SK-N-SH (cell line): ENCODE data around the gene HMGXB3. TPM values are rescaled to one million over a fixed set of nuclear protein-coding genes. Genes with fewer than 3 reads are reported as not detected.

Experiments
- CTCF ChIA-PET: fragments of 300-600, 350-600 bp; formaldehyde crosslinking; extraction: SDS; loops from one replicate; lab custom pipeline; 2021; lab: Yijun Ruan, JAX
- POLR2A ChIA-PET: fragments of 350-600 bp; sonication (Branson Sonifier 250); formaldehyde crosslinking; extraction: SDS; loops from one replicate; lab custom pipeline; 2020; ENCODE audit warnings: antibody characterized with exemption, inconsistent platforms; lab: Yijun Ruan, JAX
- DNase-seq: peaks from one replicate; pipeline ENCODE4 v3.0.0; 2012
- H2AFZ ChIP-seq: fragments of 200-600 bp; sonication (generic); 2 replicates; pipeline ENCODE4 v1.8.1; 2016; ENCODE audit warnings: antibody characterized with exemption, mild to moderate bottlenecking, low read depth
- H3F3A ChIP-seq: fragments of 200-600 bp; sonication (generic); replicated peaks from 2 replicates; pipeline ENCODE3; 2016; ENCODE audit warnings: antibody characterized with exemption, mild to moderate bottlenecking; ENCODE audit not compliant: insufficient read depth
- H3K27ac ChIP-seq, 2 experiments: fragments of 200-500 bp in 1 of 2; fragments of 200-600 bp in 1 of 2; sonication (Bioruptor generic) in 1 of 2; sonication (generic), shearing (Covaris generic) in 1 of 2; 2 replicates each; pipeline versions ENCODE4 v1.5.1 to v1.6.1; 2014 to 2016; ENCODE audit warnings: low read depth in 2 of 2, inconsistent platforms in 1 of 2, low read length in 1 of 2, mild to moderate bottlenecking in 1 of 2, mixed read lengths in 1 of 2
- H3K27me3 ChIP-seq: fragments of 200-600 bp; sonication (generic), shearing (Covaris generic); 2 replicates; pipeline ENCODE4 v1.6.1; 2016; ENCODE audit warnings: mixed run types; ENCODE audit not compliant: insufficient read depth
- H3K36me3 ChIP-seq, 2 experiments: fragments of 200-500 bp in 1 of 2; fragments of 200-600 bp in 1 of 2; sonication (Bioruptor generic) in 1 of 2; sonication (generic) in 1 of 2; replicated peaks in 1 of 2; 2 replicates each; pipeline versions ENCODE3 to v1.5.1; 2014 to 2016; ENCODE audit warnings: low read length in 1 of 2, mild to moderate bottlenecking in 1 of 2; ENCODE audit not compliant: insufficient read depth in 2 of 2, control insufficient read depth in 1 of 2
- H3K4me1 ChIP-seq, 2 experiments: fragments of 200-500 bp in 1 of 2; fragments of 200-600 bp in 1 of 2; sonication (Bioruptor generic) in 1 of 2; sonication (generic), shearing (Covaris generic) in 1 of 2; 2 replicates each; pipeline versions ENCODE4 v1.5.1 to v1.6.1; 2014 to 2016; ENCODE audit warnings: low read depth in 1 of 2, low read length in 1 of 2, mixed run types in 1 of 2; ENCODE audit not compliant: insufficient read depth in 2 of 2, control insufficient read depth in 1 of 2
- H3K4me2 ChIP-seq: fragments of 200-600 bp; sonication (generic), shearing (Covaris generic); 2 replicates; pipeline ENCODE4 v1.6.1; 2017; ENCODE audit warnings: mixed run types
- H3K4me3 ChIP-seq, 2 experiments: fragments of 200-500 bp in 1 of 2; fragments of 200-600 bp in 1 of 2; sonication (Bioruptor generic) in 1 of 2; sonication (generic), shearing (Covaris generic) in 1 of 2; 2 replicates each; pipeline versions ENCODE4 v1.5.1 to v1.8.1; 2014 to 2016; ENCODE audit warnings: low read depth in 2 of 2, inconsistent platforms in 1 of 2, low read length in 1 of 2, mild to moderate bottlenecking in 1 of 2, mixed read lengths in 1 of 2, moderate library complexity in 1 of 2
- H3K79me2 ChIP-seq: fragments of 200-600 bp; sonication (generic); 2 replicates; pipeline ENCODE4 v1.8.1; 2017; ENCODE audit warnings: mild to moderate bottlenecking; ENCODE audit not compliant: insufficient read depth
- H3K9ac ChIP-seq: fragments of 200-600 bp; sonication (generic); 2 replicates; pipeline ENCODE4 v1.6.1; 2017; ENCODE audit warnings: mixed run types
- H3K9me2 ChIP-seq: fragments of 200-600 bp; sonication (generic); 2 replicates; pipeline ENCODE4 v1.6.1; 2017; ENCODE audit warnings: mixed run types
- H3K9me3 ChIP-seq: fragments of 200-600 bp; sonication (generic); 2 replicates; pipeline ENCODE4 v1.6.1; 2017; ENCODE audit warnings: mixed run types, mild to moderate bottlenecking, moderate library complexity
- H4K20me1 ChIP-seq: fragments of 200-600 bp; sonication (generic); 2 replicates; pipeline ENCODE4 v1.6.1; 2017; ENCODE audit warnings: mild to moderate bottlenecking, mixed run types; ENCODE audit not compliant: insufficient read depth
- EP300 ChIP-seq, 2 experiments: IDR thresholded peaks; 2 replicates each; pipeline versions ENCODE4 v1.4.0 to v1.6.1; 2012; ENCODE audit warnings: borderline replicate concordance in 1 of 2, low read depth in 1 of 2, low read length in 1 of 2
- EZH2phosphoT487 ChIP-seq: fragments of 200-600 bp; sonication (generic); IDR thresholded peaks from 2 replicates; pipeline ENCODE4 v1.6.1; 2017; ENCODE audit warnings: low read depth, mixed run types, mild to moderate bottlenecking, antibody characterized with exemption, moderate library complexity, borderline replicate concordance
- FOXM1 ChIP-seq: IDR thresholded peaks from 2 replicates; pipeline ENCODE4 v1.4.0; 2012; ENCODE audit warnings: low read depth, mild to moderate bottlenecking
- GATA2 ChIP-seq: sonication (generic); formaldehyde crosslinking; IDR thresholded peaks from 2 replicates; pipeline ENCODE4 v1.5.0; 2020; ENCODE audit warnings: mild to moderate bottlenecking, missing genetic modification reagents
- IRF3 ChIP-seq: fragments of 150-350 bp; IDR thresholded peaks from 2 replicates; pipeline ENCODE4 v1.6.1; 2016; ENCODE audit warnings: mild to moderate bottlenecking, low read depth, low read length
- JUND ChIP-seq: IDR thresholded peaks from 2 replicates; pipeline ENCODE4 v1.4.0; 2012
- MEF2A ChIP-seq: IDR thresholded peaks from 2 replicates; pipeline ENCODE4 v1.4.0; 2012; ENCODE audit warnings: low read depth, borderline replicate concordance
- MXI1 ChIP-seq: IDR thresholded peaks from 2 replicates; pipeline ENCODE4 v1.6.1; 2012; ENCODE audit warnings: mild to moderate bottlenecking, low read depth, low read length, improper control_type of control experiment
- NRF1 ChIP-seq: IDR thresholded peaks from 2 replicates; pipeline ENCODE4 v1.6.1; 2012; ENCODE audit warnings: low read depth, mild to moderate bottlenecking, low read length
- RAD21 ChIP-seq: IDR thresholded peaks from 2 replicates; pipeline ENCODE4 v1.6.1; 2012; ENCODE audit warnings: mild to moderate bottlenecking, low read length
- RXRA ChIP-seq: IDR thresholded peaks from 2 replicates; pipeline ENCODE4 v1.4.0; 2012; ENCODE audit warnings: low read depth, mild to moderate bottlenecking, borderline replicate concordance
- SIN3A ChIP-seq: IDR thresholded peaks from 2 replicates; pipeline ENCODE4 v1.6.1; 2012; ENCODE audit warnings: low read depth, mild to moderate bottlenecking, low read length, moderate library complexity, borderline replicate concordance
- SMC3 ChIP-seq: IDR thresholded peaks from 2 replicates; pipeline ENCODE4 v1.6.1; 2012; ENCODE audit warnings: low read depth, low read length, improper control_type of control experiment
- TCF12 ChIP-seq: IDR thresholded peaks from 2 replicates; pipeline ENCODE4 v1.4.0; 2012
- WGBS: methylation state at CpG from one replicate; pipeline ENCODE4 v1.1.6; 2017; ENCODE audit warnings: low lambda C conversion rate; 5-methylcytosine and 5-hydroxymethylcytosine counted together
- polyA plus RNA-seq, 3 experiments: library from polyadenylated mRNA; depleted of rRNA; stranded (reverse); fragments of >200 nt; gene quantifications; 2 replicates each; pipeline ENCODE4 v1.2.3, GENCODE V29; 2012
- TF ChIP-seq, protein P1 (sequence below): IDR thresholded peaks from 2 replicates; pipeline ENCODE4 v1.4.0; 2012; ENCODE audit warnings: low read depth
- TF ChIP-seq, protein P2 (sequence below): IDR thresholded peaks from 2 replicates; pipeline ENCODE4 v1.4.0; 2012; ENCODE audit warnings: low read depth, borderline replicate concordance

The HMGXB3 gene
- polyA plus RNA-seq, 1 of the 3 experiments (the other 2 are of a cell fraction) = 28.8 TPM

DNA sequence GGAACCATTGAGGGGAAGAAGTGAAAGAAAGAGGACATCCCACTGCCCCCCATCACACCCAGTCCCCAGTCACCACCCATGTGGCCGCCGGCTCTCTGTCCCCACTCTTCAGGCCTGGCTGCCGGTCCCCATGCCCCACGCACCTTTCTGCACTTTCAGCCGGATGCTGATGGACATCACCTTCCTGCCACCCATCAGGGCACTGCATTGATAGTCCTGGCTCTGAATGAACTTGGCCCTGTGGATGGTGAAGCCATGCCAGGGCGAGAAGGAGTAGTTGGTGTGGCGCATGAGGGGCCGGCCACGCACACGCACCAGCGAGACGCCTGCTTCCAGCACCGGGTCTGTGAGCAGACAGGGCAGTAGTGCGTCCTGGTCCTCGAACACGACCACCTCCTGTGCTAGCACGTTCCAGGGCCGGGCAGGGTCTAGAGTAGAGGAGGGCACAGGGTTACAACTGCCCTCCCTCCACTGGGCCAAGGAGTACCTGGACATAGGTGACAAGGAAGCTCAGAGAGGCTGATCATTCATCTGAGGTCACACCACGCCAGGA is 79.4 kb downstream of the HMGXB3 start:
- Histone ChIP-seq H3K9me3 (no peaks in the 10 kb centered on the region), H3K27ac (no peak overlapping the region), H3K4me3 (no peak overlapping the region), H3K4me2 (no peak overlapping the region), H3F3A (no peaks in the 10 kb centered on the region), H3K4me1 (no peaks in the 10 kb centered on the region; a peak in 1 of 4 replicates), H3K9ac (no peak overlapping the region), H3K79me2 (no peaks in the 10 kb centered on the region), H2AFZ (no peak overlapping the region), H4K20me1 (no peaks in the 10 kb centered on the region), H3K9me2 (no peaks in the 10 kb centered on the region), H3K27me3 (no peaks in the 10 kb centered on the region), H3K36me3 (no peaks in the 10 kb centered on the region)
- TF ChIP-seq FOXM1 (no peak), JUND (no peak), RAD21 (no peak), MEF2A (no peak), EP300 (IDR thresholded peaks at IDR 0.05; ENCODE audit: borderline replicate concordance in 1 of 2, low read depth in 1 of 2, low read length in 1 of 2) (no peak), MXI1 (no peak), SMC3 (no peak), TCF12 (no peak), NRF1 (no peak), IRF3 (no peak), RXRA (no peak), SIN3A (no peak), GATA2 (CRISPR knock-in tag) (no peak), EZH2phosphoT487 (no peak)
- TF ChIP-seq, protein P1, sequence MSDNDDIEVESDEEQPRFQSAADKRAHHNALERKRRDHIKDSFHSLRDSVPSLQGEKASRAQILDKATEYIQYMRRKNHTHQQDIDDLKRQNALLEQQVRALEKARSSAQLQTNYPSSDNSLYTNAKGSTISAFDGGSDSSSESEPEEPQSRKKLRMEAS = no peak
- TF ChIP-seq, protein P2, sequence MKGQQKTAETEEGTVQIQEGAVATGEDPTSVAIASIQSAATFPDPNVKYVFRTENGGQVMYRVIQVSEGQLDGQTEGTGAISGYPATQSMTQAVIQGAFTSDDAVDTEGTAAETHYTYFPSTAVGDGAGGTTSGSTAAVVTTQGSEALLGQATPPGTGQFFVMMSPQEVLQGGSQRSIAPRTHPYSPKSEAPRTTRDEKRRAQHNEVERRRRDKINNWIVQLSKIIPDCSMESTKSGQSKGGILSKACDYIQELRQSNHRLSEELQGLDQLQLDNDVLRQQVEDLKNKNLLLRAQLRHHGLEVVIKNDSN = no peak
- WGBS = 93% methylated on average over 17 of the region's 19 CpGs
- ChIA-PET POLR2A (no interaction called here), CTCF (interaction anchor here (1.1 kb wide), 1 partner anchor 203 kb away, joined by 3 read pairs; no protein-coding TSS in a partner anchor)
- DNase-seq = peak; percentile 9
